ENCODE measurements around the gene FBXW12.

The FBXW12 gene

DNA sequence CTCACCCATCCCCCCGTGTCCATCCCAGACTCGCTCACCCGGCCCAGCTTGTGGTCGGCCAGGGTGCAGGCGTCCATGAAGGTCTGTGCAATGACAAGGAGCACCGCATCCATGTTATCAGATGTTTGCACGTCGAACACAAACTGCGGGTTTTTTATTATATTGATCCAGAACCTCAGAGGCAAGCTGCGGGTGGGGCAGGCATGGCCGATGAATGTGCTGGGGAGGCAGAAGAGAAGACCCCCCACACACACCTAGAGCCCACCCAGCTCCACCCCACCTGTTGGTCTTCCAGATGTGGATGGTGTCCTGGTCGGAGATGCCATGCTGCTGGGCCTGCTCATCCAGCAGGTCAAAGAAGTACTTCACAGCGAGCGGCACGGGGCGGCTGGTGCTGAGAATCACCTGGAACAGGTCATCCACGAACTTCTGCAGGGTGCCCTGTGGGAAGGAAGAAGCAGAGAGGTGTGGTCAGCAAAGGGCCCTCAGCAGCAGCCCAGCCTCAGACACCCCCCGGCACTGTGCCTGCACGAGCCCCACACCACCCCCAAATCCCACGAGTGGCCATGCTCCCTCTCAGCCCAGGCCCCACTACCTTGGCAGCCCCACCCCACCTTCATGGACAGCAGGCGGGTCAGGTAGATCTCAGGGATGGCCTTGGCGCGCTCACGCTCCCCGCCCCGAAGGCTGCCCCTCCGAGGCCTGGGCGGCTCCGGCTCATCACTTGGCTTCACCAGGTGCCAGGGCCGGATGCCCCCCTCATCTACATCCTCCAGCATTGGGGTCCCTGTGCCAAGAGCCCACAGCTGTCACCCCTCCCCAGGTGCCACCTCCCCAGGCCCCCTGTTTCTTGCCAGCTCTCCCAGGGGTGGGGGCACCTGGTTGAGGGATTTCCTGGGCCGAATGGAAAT is 37.5 kb downstream of the FBXW12 start:
- no peak for DNase-seq

DNA sequence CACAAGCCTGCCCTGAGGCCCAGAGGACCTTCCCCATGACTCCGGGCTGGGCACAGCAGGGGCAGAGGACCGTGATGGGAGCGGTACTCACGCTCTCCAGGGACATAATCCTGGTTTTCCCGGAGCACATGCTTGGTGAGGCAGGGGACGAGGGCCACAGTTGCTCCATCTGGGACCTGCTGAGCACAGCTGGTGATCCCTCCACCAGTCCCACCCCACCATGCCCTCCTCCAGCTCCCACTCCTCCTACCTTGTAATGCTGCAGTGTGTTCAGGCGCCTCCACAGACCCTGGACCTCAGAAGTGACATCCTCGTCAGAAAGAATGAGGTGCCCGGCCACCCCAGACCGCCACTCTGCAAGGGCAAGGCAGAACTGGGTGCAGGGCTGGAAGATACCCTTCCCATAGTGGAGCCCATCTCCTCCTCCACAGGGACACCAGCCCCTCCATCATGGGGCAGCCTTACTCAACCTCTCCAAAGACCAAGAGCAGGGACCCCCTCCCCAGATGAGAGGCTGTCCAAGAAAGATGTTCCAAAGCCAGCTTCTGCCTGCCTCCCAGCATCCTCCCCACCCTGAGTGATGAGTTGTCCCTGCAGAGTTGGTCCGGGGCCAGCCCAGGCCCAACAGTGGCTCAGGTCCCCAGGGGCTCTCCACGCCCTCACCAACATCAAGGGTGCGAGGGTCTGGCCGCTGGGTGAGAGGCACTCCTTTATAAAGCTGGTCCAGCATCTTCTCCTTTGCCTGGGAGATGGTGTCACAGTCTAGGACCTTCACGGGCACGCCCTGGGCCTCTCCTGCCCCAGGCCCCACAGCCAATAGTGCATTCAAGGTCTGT is 38.4 kb downstream of the FBXW12 start:
- no peak for DNase-seq

DNA sequence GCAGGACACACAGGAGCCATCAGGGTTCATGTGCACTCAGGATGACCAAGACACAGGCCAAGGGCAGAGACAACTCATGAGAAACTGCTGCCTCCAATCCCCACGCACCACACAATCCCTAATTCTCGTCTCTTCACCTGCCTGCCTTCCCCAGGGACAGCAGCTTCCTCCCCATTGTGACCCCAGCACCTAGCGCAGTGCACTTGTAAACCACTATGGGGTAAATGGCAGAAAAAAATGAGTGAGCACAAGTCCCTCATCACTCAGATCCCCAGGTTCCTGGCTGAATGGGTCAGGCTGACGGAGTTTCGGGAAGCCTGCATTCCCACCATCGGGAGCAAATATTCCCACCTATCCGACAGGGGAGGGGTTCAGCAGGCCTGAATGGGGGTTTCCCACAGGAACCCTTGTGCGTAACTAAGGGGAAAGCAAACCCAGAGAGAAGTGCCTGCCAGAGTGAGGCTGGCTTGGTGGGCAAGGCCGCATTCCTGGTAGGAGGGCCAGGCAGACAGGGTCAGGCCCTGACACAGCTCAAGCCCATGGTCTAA is 39.1 kb downstream of the FBXW12 start:
- no peak for DNase-seq

DNA sequence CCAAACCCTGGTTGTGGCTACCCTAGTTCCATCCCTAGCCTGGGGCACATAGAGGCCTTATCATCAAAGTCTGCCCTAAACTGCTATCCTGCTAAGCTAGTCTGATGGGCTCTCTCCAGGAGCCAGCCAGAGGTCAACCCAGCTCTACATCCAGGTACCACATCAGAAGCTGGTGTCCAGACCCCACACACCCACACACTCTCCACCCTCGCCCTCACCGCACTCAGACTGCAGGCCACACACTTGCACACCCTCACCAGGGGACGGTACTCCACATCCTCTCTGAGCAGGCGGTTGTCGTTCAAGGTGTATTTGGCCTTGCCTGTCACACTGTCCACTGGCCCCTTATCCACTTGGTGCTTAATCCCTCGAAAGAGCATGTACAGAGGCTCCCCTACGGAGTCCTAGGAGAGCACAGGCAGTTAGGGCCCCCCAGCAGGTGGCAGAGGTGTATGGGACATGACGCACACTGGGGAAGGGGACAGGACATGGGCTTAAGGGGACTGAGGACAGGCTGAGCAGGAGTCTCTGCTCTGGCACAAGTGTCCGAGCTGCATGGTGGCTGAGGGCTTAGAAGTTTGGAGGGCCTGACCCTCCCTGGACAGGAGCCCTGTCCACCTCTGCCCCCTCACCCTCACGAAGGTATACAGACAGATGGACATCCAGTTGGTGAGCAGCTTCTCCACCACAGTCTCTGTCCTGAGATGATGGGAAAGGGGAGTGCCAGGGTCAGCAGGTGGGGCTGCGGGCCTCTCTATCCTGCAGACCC is 39.8 kb downstream of the FBXW12 start:
- DNase-seq, result no peak

DNA sequence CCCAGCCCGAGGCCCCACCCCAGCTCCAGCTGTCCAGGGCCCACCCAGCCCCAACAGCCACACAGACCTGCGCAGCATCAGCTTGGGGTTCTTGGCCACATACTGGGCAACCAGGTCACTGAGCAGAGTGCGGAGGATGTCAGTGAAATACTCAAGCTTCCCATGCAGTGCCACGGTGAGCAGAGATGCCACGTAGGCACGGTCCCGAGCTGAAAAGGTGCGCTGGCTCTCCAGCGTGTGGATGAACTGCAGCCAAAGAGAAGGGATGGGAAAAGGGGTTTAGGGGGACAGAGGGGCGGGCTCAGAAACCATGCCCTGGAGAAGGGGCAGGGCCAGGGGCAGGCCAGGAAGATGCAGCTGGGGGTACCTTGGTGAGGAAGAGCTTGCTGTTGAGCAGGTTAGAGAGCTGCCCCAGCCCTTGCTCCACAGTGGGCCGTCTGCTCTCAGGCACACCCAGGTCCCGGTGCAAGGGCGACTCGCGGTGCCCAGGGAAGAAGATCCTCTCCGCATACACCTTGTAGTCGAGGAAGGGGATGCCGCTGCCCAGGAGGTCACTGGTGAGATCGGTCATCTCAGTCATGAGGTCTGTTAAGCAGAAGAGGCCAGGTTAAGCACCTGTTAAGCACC is 40.5 kb downstream of the FBXW12 start:
- DNase-seq, result no peak

DNA sequence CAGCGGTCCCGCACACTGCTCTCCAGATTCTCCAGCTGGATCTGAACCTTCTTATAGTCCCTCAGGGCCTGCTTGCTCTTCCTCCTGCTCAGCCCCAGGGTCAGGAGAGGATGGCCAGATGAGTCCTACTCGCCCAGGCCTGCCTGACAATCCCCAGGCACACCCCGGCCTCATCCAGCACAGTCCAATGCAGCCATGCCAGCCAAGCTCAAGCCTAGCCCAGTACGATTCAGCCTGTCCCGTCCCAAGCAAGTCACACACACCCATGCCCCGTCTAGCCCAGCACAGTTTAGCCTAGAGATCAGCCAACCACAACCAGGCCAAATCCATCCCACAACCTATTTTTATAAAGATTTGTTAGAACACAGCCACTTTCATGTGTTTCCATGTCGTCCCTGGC is 41.1 kb downstream of the FBXW12 start:
- no peak for DNase-seq

DNA sequence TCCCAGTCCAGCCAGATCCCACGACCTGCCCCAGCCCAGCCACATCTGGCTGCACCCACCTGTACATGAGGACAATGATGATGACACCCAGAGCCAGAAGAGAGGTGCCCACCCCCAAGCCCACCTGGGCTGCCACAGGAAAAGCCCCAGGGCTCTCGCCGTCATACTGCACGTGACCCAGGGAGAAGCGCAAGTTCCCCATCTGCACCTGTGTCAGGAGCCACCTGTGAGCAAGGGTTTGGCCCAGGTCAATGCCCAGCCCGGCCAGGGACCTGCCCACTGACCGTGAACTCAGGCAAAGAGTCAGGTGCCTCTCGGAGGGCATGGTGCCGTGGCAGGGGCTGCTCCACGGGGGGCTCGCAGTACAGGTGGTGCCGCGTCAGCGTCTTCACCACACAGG is 41.6 kb downstream of the FBXW12 start:
- DNase-seq, result no peak

DNA sequence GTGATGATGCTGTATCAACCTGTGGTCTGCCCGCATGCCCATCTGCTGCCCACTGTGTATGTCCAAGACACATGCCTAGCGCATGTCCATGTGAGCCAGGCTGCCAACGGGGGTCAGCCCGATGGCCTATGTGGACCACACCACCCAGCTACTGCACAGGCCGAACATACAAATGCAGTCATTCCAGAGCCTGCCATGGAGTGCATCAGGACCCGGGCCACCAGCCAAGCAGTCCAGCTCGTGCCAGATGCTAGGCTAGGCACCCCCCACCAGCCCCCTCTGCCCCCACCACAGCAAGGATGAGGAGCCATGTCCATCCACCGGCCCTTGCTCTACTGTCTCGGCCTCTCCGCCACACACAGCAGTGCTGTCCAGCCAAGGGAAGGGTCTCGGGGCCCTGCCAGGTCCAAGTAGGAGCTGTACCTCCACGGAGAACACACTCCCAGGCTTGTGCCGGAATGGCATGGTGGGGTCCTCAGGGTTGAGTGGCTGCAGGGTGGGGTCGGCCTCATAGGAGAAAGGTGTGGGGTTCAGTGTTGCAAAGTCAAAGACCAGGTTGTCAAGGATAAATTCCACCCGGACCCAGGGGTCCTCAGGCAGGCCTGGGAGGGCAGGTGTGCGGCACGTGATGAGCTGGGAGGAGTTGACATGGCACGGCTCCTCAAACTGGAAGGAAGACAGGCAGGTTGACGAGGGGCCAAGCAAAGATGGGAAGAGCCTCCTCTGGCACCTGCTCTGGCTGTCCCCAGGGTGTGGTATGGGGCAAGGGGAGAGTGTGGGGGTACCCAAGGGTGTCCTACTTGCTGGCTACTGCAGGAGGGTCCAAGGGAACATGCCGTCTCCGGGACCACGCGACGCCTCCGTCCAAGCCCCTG is 42.6 kb downstream of the FBXW12 start:
- no peak for DNase-seq

DNA sequence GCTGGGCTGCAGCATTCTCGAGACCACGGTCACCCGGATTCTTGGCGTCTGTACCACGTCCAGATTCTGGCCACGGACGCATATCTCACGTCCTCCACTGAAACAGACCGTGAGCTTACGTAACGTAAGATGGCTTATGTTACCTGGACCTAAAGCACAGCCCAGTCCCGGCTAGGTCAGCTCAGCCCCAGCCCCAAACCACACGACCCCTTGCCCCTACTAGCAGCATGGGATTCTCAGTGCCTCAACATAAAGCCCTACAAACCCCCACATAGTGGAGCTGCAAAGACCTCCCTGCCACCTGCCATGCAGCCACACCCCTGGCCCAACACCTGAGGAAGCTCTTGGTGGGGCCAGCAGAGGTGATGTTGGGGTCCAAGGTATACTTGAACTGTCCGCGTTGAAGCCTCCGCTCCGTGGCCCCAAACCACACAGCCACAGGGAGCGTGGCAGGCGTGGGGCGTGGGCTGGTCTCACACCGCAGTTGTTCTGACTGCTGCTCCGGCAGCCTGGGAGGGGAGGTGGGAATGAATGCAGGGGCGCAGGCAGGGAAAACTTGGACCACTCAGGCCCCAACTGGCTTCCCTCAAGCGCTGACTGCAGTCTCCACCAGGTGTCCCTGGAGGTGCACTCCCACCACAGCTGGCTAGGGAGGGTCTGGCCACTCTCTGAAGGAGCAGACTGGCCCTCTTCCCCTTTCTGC is 43.4 kb downstream of the FBXW12 start:
- no peak for DNase-seq

DNA sequence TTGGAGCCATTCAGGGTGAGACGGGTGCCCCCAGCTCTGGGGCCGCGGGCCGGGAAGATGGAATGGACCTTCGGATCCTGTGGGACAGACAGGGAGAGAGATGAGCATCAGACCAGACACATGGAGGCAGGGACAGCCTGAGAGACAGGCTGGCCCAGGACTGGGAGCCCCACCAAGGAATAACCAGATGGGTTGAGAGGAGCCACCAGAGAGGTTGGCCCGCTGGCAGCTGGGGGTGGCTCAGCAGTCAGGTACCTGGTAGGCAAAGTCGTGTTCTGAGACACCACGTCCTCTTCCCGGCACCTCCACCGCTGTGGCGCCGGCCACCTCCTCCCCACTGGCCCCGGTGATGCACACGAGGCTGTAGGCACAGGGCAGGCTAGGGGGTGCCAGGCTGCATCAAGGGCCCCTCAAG is 44.1 kb downstream of the FBXW12 start:
- DNase-seq, result no peak

DNA sequence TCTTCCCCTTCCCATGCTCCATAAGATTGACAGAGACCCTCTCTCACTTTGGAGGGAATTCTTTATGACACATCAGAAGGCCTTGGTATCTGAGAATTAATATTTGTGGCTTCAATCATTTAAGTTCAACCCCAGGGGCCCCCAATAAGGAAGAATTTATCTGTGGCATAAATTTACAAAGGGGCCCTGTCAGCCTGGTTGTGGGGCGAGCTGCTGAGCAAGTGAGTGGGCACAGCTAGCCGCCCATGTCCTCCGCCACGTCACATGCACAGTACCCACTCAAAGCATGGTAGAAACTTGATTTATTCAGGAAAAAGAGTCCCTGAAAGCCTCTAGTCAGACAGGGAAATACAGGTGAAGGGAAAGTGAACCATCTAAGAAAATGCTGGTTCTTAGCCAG is 44.5 kb downstream of the FBXW12 start:
- no peak for DNase-seq

DNA sequence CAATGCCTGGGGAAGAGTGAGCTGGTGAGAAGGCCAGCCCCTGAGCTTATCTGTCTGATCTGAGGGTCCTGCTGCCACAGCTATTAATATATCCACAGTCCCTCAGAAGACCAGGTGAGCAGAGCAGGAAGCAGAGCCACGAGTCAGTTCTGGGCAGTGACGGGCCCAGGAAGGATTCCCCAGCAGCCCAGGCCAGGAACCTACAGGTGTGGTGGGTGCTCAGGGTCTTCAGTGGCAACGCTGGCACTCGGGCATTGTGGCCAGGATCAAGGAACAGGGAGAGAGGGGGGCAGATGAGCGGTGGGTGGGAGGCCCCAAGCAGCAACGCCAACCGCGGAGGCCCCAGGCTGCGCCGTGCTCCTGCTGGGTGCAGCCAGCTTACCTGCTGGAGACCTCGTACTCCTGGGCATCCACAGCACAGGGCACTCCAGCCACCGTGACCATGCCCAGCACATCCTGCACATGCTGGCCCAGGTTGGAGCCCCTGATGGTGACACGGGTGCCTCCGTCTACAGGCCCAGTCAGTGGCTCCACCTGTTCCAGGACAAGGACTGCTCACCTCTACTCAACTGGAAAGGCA is 45.6 kb downstream of the FBXW12 start:
- no peak for DNase-seq

DNA sequence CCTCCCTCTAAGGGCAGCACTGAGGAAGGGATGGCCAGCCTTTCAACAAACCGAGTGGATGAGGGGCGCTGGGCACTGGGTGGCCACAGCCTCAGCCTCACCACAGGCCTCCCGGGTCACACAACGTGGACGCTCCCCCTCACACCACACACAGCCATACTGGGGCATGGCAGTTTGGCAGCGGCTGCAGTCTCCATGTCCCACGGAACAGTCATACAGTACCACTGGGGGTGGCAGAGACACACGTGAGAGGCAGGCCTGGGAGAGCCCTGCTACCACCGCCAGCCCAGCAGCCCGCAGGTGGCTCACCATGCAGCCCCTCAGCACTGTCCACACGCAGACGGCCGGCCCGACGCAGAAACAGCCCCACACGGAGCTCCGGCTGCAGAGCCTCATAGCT is 46.1 kb downstream of the FBXW12 start:
- no peak for DNase-seq

DNA sequence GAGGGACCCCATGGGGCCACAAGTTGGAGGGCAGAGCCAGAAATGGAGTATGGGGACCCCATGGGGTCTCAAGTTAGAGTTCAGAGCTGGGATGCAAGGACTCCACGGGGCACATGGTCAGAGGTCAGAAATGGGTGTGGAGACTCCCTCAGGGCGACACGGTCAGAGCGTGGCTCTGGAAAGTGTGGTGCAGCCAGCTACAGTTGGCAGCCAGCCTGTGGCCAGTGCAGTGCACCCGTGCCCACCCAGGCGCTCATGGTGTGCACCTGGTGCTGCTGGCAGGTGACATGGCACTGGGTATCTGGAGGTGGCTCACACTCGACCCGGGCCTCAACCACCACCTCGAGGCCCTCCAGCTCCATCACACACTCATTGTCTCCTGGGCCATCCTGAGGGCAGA is 46.6 kb downstream of the FBXW12 start:
- no peak for DNase-seq

DNA sequence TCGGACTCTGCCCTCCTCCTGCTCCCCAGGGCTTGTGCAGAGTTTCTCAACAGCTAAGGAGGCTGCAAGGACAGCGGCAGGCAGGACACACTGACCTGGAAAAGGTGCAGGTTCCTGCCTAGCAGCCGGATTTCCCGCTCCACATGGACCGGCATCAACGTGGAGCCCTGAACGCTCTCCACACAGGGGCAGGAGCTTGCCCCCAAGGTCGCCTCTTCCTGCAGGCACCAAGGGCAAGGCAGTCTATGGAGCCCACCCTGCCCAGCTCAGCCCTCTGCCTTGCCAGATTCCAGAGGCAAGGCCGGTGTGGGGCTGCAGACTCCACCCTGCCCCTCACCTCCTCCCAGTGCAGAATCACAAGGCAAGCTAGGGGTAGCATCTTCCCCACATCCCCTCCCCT is 47.1 kb downstream of the FBXW12 start:
- DNase-seq, result no peak

DNA sequence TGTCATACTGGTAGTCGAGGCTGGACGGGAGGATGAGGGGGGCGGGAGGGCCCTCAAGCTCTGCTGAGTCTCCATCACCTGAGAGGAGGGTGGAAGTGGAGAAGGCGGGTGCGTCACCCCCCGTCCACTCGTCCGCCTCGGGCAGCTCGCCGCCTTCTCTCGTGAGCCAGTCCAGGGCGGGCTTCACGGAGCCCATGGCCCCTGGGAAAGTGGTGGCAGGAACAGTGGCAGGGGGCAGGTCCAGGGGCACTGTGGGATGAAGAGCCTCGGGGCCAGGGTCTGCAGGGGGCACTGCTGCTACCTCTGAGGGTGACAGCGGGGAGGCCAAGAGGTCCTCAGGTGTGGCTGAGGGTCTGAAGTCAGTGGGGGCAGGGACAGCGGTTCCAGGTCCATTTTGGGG is 47.6 kb downstream of the FBXW12 start:
- DNase-seq, result no peak

DNA sequence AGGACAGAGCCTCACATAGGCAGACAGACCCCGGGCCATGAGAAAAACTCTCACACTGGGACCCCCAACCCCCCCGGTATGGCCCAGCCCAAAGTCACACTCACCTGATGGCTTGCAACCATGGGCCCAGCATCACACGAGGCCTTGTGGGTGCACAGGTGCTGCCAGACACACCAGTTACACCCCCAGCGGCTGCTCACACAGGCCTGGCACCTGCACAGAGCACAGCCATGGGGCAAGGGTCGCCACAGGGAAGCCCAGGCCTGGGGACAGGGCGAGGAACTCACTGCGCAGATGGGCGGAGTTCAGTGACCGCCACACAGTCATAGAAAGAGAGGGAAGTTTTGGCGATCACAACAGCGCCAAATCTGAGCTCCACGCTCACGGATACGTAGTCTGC is 48.5 kb downstream of the FBXW12 start:
- DNase-seq, result no peak

DNA sequence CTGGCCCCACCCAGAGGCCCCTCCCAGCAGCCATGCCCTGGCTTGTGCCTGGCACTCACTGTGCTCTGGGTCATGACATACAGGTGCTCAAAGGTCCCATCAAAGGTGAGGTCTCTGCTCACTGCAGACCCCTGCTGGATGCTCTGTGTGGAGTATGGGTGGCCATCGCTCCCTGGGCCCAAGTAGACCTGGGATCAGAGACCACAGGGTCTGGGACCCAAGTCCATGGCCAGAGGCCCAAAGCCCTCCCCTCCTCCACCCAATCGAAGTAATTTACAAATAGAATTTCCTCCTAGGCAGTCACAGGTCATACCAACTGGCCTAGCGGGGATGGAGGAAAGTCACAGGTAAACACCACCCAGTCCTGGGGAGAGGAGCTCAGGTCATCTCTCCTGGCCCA is 50.3 kb downstream of the FBXW12 start:
- no peak for DNase-seq

DNA sequence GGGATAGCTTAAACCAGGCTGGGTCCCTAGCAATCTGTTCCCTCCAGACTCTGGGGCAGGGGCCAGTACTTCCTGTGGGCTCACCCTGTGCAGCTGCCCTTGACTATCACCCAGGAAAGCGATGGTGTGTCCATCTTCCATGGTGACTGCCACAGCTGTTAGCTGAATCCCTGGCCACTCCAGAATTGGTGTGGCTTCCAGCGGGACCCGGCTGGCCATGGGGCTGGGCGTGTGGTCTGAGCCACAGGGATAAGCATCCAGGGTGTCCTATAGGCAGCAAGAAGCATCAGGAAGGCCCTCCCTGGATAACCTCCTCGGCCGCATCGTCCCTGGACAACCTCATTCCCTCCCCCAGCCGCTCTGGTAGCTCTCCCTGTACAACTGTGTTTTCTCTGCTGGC is 50.7 kb downstream of the FBXW12 start:
- DNase-seq, result no peak

DNA sequence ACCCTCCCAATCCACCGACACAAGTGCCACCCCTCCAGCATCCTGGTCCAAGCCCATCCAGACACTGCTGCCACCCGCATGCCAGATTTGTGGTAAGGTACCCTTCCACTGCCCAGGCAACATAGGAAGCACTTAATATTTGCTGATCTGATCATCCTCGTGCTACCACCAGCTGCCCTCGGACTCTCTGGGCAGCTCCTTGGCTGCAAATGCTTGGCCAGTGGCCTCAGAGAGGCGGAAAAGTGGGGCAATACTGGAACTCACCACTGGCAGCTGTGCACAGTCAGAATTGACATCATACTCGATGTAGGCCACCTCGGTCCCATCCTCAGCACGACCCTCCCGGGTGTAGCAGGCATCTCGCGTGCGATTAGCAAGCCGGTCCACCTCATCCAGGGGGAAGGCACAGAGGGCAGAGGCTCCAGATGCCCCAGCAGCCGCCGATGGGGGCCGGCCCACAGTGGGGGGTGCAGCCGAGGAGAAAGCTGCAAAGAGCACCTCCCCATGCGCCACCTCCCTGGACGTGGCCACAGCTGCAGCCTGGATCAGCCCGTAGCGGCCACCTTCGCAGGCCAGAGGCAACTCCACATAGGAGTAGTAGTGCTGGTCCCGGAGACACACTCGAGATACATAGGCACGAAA is 51.3 kb downstream of the FBXW12 start:
- DNase-seq, result no peak
